Lower leg skin (tissue), 3 donors: ENCODE data around the gene HTR3A.

Experiments
- CTCF ChIP-seq, 3 donors: fragments of 450-650 bp; IDR thresholded peaks; one replicate each; pipeline ENCODE4 v1.5.1; 2016; ENCODE audit warnings: antibody characterized with exemption in 3 of 3, mild to moderate bottlenecking in 3 of 3, moderate library complexity in 2 of 3
- POLR2A ChIP-seq, 2 donors: fragments of 450-650 bp; IDR thresholded peaks; one replicate each; pipeline ENCODE4 v1.6.1; 2016 to 2017; ENCODE audit warnings: antibody characterized with exemption in 2 of 2, mild to moderate bottlenecking in 1 of 2, moderate library complexity in 1 of 2

- TF ChIP-seq CTCF (IDR thresholded peaks at IDR 0.05) (no peak), POLR2A (IDR thresholded peaks at IDR 0.05) (no peak)
These were observed 25.0 kb upstream of the HTR3A start for GRCh38 chr11:113949891-113950290.
